Dedifferentiated amniotic fluid mesenchymal stem cell (primary cell): ENCODE results near the gene TSC22D2.

ENCODE experiments used
- DNase-seq: peaks from one replicate; pipeline ENCODE4 v3.0.0-alpha.2; 2016; ENCODE audit errors: extremely low spot score

Gene TSC22D2

GRCh38 chr3:150385296-150386242, 22.5 kb upstream of the TSC22D2 start:
- DNase-seq: no peak

GRCh38 chr3:150388498-150389418, 19.3 kb upstream of the TSC22D2 start:
- no peak for DNase-seq

- DNase-seq: no peak
Observed at GRCh38 chr3:150390087-150390486, 18.0 kb upstream of the TSC22D2 start.

- no peak for DNase-seq
Observed at GRCh38 chr3:150391161-150391560, 16.9 kb upstream of the TSC22D2 start.

GRCh38 chr3:150393745-150394144, 14.4 kb upstream of the TSC22D2 start:
- DNase-seq: no peak

- no peak for DNase-seq
Observed at GRCh38 chr3:150394606-150395005, 13.5 kb upstream of the TSC22D2 start.

GRCh38 chr3:150396491-150396890, 11.6 kb upstream of the TSC22D2 start:
- DNase-seq: no peak

GRCh38 chr3:150396956-150397550, 11.0 kb upstream of the TSC22D2 start:
- DNase-seq: no peak

- no peak for DNase-seq
Observed at GRCh38 chr3:150399060-150399459, 9.0 kb upstream of the TSC22D2 start.

GRCh38 chr3:150401285-150401684, 6.8 kb upstream of the TSC22D2 start:
- no peak for DNase-seq

- no peak for DNase-seq
Observed at GRCh38 chr3:150402217-150402616, 5.9 kb upstream of the TSC22D2 start.

GRCh38 chr3:150404023-150404422, 4.1 kb upstream of the TSC22D2 start:
- DNase-seq: no peak

GRCh38 chr3:150407051-150407807, 869 bp upstream of the TSC22D2 start:
- DNase-seq: no peak

GRCh38 chr3:150407808-150408220, 284 bp upstream of the TSC22D2 start:
- DNase-seq: peak; percentile 63

- DNase-seq: no peak
Observed at GRCh38 chr3:150409125-150409511, 1.0 kb downstream of the TSC22D2 start.

GRCh38 chr3:150409512-150410310, 1.6 kb downstream of the TSC22D2 start:
- no peak for DNase-seq

GRCh38 chr3:150410311-150411105, 2.4 kb downstream of the TSC22D2 start:
- DNase-seq: no peak

- no peak for DNase-seq
Observed at GRCh38 chr3:150411106-150411460, 3.0 kb downstream of the TSC22D2 start.

- DNase-seq: no peak
Observed at GRCh38 chr3:150411546-150411945, 3.4 kb downstream of the TSC22D2 start.

GRCh38 chr3:150411976-150412375, 3.9 kb downstream of the TSC22D2 start:
- no peak for DNase-seq
